ENCODE data around the gene HIGD1A. TPM values are rescaled to one million over a fixed set of nuclear protein-coding genes. Genes with fewer than 3 reads are reported as not detected.
A peak's percentile ranks its signal among the peaks of the same experiment; 100 is the strongest.

The HIGD1A gene
- total and polyA plus RNA-seq, 9 of the 15 experiments (the other 6 are each of a cell fraction or from before 2014, with no cell fraction given), result 165 to 1,185 (median 333) TPM

DNA sequence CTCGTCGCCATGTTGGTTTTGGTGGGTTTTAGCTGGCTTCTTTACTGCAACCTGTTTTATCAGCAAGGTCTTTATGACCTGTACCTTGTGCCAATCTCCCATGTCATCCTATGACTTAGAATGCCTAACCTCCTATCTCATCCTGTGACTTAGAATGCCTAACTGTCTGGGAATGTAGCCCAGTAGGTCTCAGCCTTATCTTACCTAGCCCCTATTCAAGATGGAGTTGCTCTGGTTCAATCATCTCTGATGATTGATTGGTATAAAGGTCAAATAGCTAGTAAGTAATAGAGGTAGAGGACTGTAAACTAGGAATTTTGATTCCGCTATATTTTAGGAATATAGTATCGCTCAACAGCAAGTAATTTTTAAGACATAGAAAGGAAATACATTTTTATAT lies 3.6 kb upstream of the HIGD1A start (continued):
- TF ChIP-seq, protein P1, sequence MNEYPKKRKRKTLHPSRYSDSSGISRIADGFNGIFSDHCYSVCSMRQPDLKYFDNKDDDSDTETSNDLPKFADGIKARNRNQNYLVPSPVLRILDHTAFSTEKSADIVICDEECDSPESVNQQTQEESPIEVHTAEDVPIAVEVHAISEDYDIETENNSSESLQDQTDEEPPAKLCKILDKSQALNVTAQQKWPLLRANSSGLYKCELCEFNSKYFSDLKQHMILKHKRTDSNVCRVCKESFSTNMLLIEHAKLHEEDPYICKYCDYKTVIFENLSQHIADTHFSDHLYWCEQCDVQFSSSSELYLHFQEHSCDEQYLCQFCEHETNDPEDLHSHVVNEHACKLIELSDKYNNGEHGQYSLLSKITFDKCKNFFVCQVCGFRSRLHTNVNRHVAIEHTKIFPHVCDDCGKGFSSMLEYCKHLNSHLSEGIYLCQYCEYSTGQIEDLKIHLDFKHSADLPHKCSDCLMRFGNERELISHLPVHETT (CRISPR knock-in tag; conservative IDR thresholded peaks at IDR 0.05 in 1 of 2, IDR thresholded peaks at IDR 0.05 in 1 of 2), result peak in 1 of 2 experiments; percentile 64; a peak in 2 of 4 replicates
- no peak for TF ChIP-seq NR4A1 (CRISPR knock-in tag; IDR thresholded peaks at IDR 0.05)
- TF ChIP-seq NR4A1 (tag; IDR thresholded peaks at IDR 0.05), result peak; percentile 83
- no peak for TF ChIP-seq LCOR (CRISPR knock-in tag; IDR thresholded peaks at IDR 0.05)
- no peak for TF ChIP-seq ZNF133 (CRISPR knock-in tag; IDR thresholded peaks at IDR 0.05)
- TF ChIP-seq ETV1 (tag; conservative IDR thresholded peaks at IDR 0.05; ENCODE audit: low read depth), result 0 out of 2 replicates have a peak, but pooled peaks have one; percentile 28
- TF ChIP-seq STAG1 (CRISPR knock-in tag; IDR thresholded peaks at IDR 0.05; ENCODE audit: borderline replicate concordance), result no peak
- TF ChIP-seq, protein P2, sequence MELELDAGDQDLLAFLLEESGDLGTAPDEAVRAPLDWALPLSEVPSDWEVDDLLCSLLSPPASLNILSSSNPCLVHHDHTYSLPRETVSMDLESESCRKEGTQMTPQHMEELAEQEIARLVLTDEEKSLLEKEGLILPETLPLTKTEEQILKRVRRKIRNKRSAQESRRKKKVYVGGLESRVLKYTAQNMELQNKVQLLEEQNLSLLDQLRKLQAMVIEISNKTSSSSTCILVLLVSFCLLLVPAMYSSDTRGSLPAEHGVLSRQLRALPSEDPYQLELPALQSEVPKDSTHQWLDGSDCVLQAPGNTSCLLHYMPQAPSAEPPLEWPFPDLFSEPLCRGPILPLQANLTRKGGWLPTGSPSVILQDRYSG (tag; conservative IDR thresholded peaks at IDR 0.05; ENCODE audit: low read depth), result peak; percentile 89
- TF ChIP-seq TEAD2 (tag; IDR thresholded peaks at IDR 0.05), result peak; percentile 51; the same call in 1 of the 2 replicates
- TF ChIP-seq MEF2D (tag; conservative IDR thresholded peaks at IDR 0.05; ENCODE audit: low read depth), result peak; percentile 70; the same call in 1 of the 2 replicates
- TF ChIP-seq ATF1 (CRISPR knock-in tag; IDR thresholded peaks at IDR 0.05), result no peak
- 0 out of 2 replicates have a peak, but pooled peaks have one; percentile 16 for TF ChIP-seq ATF1 (tag; IDR thresholded peaks at IDR 0.05)
- TF ChIP-seq NR2C1 (IDR thresholded peaks at IDR 0.05), result no peak
- TF ChIP-seq NR2C1 (tag; IDR thresholded peaks at IDR 0.05), result peak; percentile 73
- TF ChIP-seq SMAD4 (CRISPR knock-in tag; conservative IDR thresholded peaks at IDR 0.05), result peak; percentile 67
- no peak for TF ChIP-seq POLR2AphosphoS2 (IDR thresholded peaks at IDR 0.05; ENCODE audit: low read length)
- peak; percentile 10 for TF ChIP-seq MEIS2 (IDR thresholded peaks at IDR 0.05; ENCODE audit: partially characterized antibody)
- peak; percentile 74; the same call in 1 of the 2 replicates for TF ChIP-seq ZKSCAN8 (CRISPR knock-in tag; IDR thresholded peaks at IDR 0.05)
- peak; percentile 81 for TF ChIP-seq RFX7 (CRISPR knock-in tag; IDR thresholded peaks at IDR 0.05)
- no peak for TF ChIP-seq EHMT2 (IDR thresholded peaks at IDR 0.05)
- peak; percentile 61; the same call in 1 of the 2 replicates for TF ChIP-seq DDX20 (tag; IDR thresholded peaks at IDR 0.05; ENCODE audit: low read depth)
- 0 out of 2 replicates have a peak, but pooled peaks have one; percentile 31 for TF ChIP-seq MECOM (CRISPR knock-in tag; IDR thresholded peaks at IDR 0.05)
- TF ChIP-seq ZNF644 (tag; IDR thresholded peaks at IDR 0.05; ENCODE audit: low read depth), result no peak
- TF ChIP-seq FOSL1 (tag; conservative IDR thresholded peaks at IDR 0.05), result 0 out of 2 replicates have a peak, but pooled peaks have one; percentile 23
- peak; percentile 54; the same call in 1 of the 2 replicates for TF ChIP-seq ZNF311 (CRISPR knock-in tag; IDR thresholded peaks at IDR 0.05)
- 0 out of 2 replicates have a peak, but pooled peaks have one; percentile 41 for TF ChIP-seq SMAD3 (CRISPR knock-in tag; conservative IDR thresholded peaks at IDR 0.05)
